Activated T-cell treated with anti-CD3 and anti-CD28 coated beads for 1 hour (primary cell): ENCODE data around the gene TMC8.

Experiments used
- DNase-seq: peaks from one replicate; pipeline ENCODE4 v3.0.0-alpha.2; 2020; ENCODE audit warnings: low read depth

TMC8 gene

DNA sequence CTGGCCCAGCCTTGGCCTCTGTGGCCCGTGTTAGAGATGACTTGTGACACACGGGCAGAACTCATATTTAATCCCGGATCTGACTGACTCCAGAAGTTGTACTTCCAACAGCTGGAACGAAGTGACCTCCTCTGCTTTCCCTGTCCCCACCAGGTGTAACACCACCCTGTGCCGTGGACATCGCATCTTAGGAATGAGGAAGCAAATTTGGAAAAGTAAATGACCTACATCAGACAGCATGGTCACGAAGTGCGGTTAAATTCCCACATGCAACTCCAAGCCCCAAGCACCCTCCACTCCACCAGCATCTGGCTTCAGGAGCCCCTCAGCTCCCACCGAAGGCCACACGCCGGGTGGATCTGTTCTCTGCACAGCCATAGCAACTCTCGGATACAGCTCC lies 53.3 kb downstream of the TMC8 start:
- DNase-seq = no peak

DNA sequence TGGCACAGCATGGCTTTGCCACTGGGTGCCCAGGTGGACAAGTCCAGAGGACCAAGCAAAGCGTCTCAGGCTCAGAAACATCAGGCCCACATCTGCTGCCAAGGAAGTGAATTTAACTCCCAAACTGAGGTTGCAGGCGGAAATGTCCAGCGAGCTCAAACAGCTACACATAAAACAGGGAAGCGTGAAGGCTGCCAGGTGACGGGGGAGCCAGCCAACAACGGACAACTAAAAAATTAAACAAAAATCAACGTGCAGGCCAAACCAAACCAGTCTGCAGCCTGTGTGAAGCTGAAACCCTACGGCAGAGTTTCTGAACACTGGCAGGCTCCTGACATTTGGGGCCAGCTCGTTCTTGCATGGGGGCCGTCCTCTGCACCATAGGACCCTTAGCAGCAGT lies 53.8 kb downstream of the TMC8 start:
- no peak for DNase-seq

DNA sequence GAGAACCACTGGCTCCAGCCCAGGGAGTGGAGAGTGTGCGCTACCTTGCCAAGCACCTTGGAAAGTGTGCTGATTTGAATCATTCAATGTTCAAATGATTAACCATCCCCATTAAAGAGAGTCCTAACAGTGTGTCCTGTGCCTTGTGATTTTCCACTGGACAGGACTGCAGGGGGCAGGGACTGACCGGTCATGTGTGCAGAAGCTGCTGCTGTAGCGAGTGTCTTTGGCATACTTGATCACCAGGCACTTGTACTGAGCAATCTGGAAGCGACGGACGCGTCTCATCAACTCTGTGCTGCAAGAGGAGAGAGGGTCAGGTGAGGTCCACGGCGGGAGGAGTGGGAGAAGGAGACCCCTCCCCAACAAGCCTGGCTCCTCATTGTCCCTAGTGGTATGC lies 54.3 kb downstream of the TMC8 start:
- DNase-seq = no peak

GRCh38 chr17:78185981-78186691 lies 55.6 kb downstream of the TMC8 start:
- DNase-seq = no peak

DNA sequence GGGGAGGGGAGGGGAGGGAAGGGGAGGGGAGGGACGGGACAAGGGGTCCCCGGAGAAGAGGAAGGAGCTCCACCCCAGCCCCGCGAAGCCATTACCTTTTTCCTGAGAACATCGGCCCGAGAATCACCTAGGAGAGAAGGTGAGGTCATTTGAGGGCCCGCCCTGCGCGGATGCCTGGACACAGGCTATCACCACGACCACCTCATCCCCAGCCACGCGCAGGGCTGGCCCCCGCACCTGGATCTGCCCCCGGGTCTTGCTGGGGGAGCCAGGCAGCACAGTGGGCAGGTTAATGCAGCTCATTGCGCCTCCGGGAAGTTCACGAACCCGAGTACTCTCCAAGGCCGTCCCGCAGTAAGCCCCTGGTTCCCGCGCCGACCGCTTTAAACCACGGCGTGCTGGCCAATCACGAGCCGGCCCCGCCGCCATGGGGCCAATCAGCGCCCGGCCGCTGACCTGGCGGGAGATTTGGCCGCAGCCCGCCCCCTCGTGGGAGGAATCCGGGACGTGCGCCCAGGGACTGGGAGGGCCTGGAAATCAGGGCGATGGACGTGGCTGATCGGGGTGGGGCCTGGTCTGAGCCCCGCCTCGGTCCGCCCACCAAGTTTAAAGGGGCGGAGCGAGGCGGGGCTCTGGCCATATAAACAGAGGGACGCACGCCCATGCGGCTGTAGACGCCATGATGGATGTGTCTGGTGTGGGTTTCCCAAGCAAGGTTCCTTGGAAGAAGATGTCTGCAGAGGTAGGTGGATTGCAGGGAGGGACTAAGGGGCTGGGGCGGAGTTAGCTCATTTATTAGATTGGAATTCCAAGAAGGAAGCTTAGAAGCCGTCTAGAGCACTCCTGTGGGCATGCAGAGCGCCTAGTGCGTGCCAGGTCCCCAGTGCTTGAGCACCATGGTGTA lies 56.4 kb downstream of the TMC8 start, which contains the start of the genes AFMID and TK1:
Gene AFMID (plus strand): TSS at position 671 of the 904 bp plus-strand sequence. CDS start 9 bp downstream, at position 680.
Gene TK1 (minus strand): TSS at position 361 of the 904 bp plus-strand sequence. CDS start 58 bp downstream, at position 303.
- DNase-seq = peak; percentile 57
